Neuron (in vitro differentiated cells): Measurements from ENCODE around the gene MYO1C.
"Not testable (repeated sequence)": the region's sequence is repeated elsewhere in the genome, so short reads cannot be mapped to it uniquely, and the experiment has no call there.

ENCODE experiments used
- H2AFZ ChIP-seq: one replicate; pipeline ENCODE4 v1.6.1; 2013; ENCODE audit warnings: low read depth, mild to moderate bottlenecking, inconsistent platforms, low read length, moderate library complexity
- H3K27me3 ChIP-seq: one replicate; pipeline ENCODE4 v1.6.1; 2013; ENCODE audit warnings: low read length; ENCODE audit not compliant: insufficient read depth
- H3K36me3 ChIP-seq: one replicate; pipeline ENCODE4 v1.6.1; 2013; ENCODE audit warnings: low read length; ENCODE audit not compliant: insufficient read depth
- H3K4me1 ChIP-seq: one replicate; pipeline ENCODE4 v1.6.1; 2013; ENCODE audit warnings: low read length; ENCODE audit not compliant: insufficient read depth
- H3K4me3 ChIP-seq: 2 replicates; pipeline ENCODE4 v1.5.1; 2013; ENCODE audit warnings: mild to moderate bottlenecking, low read length, moderate library complexity
- H3K9me3 ChIP-seq: one replicate; pipeline ENCODE4 v1.6.1; 2013; ENCODE audit warnings: low read length

The MYO1C gene

GRCh38 chr17:1460233-1460632 lies 32.3 kb downstream of the MYO1C start:
- H2AFZ ChIP-seq = no peak overlapping the region
- no peaks in the 10 kb centered on the region for H3K36me3 ChIP-seq
- no peaks in the 10 kb centered on the region for H3K9me3 ChIP-seq
- H3K27me3 ChIP-seq = no peaks in the 10 kb centered on the region
- H3K4me1 ChIP-seq = no peaks in the 10 kb centered on the region
- no peak overlapping the region for H3K4me3 ChIP-seq

GRCh38 chr17:1455797-1456599 lies 36.5 kb downstream of the MYO1C start, which contains the start of gene CRK:
Gene CRK (minus strand): TSS chr17:1456232. CDS start chr17:1456117, 115 bp downstream.
- no peaks in the 10 kb centered on the region for H3K27me3 ChIP-seq
- peaks cover 2% of the 10 kb centered on the region for H3K9me3 ChIP-seq
- peak within 1 kb of the TSS; percentile 99 for H3K4me3 ChIP-seq
- H3K36me3 ChIP-seq = peaks cover 15% of the 10 kb centered on the region
- H2AFZ ChIP-seq = peak within 1 kb of the TSS; percentile 74
- H3K4me1 ChIP-seq = peaks cover 10% of the 10 kb centered on the region

GRCh38 chr17:1455291-1455796 lies 37.1 kb downstream of the MYO1C start:
- no peaks in the 10 kb centered on the region for H3K27me3 ChIP-seq
- H3K36me3 ChIP-seq = peaks cover 15% of the 10 kb centered on the region
- H3K4me3 ChIP-seq = peak overlapping the region; percentile 99
- H2AFZ ChIP-seq = peak overlapping the region; percentile 59
- peaks cover 2% of the 10 kb centered on the region for H3K9me3 ChIP-seq
- peaks cover 10% of the 10 kb centered on the region for H3K4me1 ChIP-seq

DNA sequence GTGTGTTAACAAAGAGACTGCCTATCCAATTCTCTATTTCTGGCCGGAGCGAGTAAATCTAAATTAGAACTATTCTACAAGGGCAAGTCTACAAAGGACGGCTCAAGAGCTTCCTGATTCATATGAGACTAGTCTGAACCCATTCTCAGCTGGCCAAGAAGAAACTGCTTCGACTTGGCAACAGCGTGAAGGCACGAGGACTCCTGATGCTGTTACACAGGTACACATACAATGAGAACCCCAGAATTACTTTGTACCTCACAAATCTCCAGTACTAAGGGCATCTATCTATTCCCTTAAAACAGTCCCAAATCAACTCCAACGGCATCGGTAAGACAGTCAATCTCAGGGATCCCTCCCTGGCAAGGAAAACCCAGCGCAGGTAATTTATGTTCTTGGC lies 37.9 kb downstream of the MYO1C start:
- Histone ChIP-seq H3K4me1 (peaks cover 10% of the 10 kb centered on the region), H3K9me3 (peaks cover 2% of the 10 kb centered on the region), H3K4me3 (peak overlapping the region; percentile 99), H3K27me3 (no peaks in the 10 kb centered on the region), H3K36me3 (peaks cover 15% of the 10 kb centered on the region), H2AFZ (no peak overlapping the region)

DNA sequence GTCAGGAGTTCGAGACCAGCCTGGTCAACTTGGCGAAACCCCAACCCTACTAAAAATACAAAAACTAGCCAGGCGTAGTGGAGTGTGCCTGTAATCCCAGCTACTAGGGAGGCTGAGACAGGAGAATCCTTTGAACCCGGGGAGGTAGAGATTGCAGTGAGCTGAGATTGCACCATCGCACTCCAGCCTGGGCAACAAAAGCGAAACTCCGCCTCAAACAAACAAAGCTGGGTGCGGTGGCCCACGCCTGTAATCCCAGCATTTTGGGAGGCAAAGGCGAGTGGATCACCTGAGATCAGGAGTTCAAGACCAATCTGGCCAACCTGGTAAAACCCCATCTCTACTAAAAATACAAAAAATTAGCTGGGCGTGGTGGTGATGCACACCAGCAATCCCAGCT lies 38.8 kb downstream of the MYO1C start:
- not testable (repeated sequence) for H3K4me3 ChIP-seq, H3K9me3 ChIP-seq

DNA sequence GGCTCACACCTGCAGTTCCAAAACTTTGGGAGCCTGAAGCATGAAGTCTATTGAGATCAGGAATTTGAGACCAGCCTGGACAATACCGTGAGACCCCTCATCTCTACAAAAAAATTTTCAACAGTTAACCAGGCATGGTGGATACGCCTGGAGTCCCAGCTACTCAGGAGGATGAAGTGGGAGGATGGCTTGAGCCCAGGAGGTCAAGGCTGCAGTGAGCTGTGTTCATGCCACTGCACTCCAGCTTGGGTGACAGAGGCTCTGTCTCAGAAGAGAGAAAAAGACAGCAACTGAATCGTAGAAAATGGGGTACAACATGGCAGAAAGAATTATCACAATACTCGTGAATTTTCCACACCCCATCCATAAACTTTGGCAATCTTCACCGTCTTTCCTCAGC lies 39.6 kb downstream of the MYO1C start:
- Histone ChIP-seq H3K36me3 (peaks cover 18% of the 10 kb centered on the region), H3K4me1 (peaks cover 10% of the 10 kb centered on the region), H3K9me3 (peaks cover 5% of the 10 kb centered on the region), H2AFZ (no peak overlapping the region), H3K27me3 (no peaks in the 10 kb centered on the region), H3K4me3 (no peak overlapping the region)

More for the DNA sequence above, 38.8 kb downstream of the MYO1C start:
- Histone ChIP-seq H3K4me1 (peaks cover 10% of the 10 kb centered on the region), H3K36me3 (peaks cover 18% of the 10 kb centered on the region)
- not testable (repeated sequence) for H2AFZ ChIP-seq, H3K27me3 ChIP-seq

DNA sequence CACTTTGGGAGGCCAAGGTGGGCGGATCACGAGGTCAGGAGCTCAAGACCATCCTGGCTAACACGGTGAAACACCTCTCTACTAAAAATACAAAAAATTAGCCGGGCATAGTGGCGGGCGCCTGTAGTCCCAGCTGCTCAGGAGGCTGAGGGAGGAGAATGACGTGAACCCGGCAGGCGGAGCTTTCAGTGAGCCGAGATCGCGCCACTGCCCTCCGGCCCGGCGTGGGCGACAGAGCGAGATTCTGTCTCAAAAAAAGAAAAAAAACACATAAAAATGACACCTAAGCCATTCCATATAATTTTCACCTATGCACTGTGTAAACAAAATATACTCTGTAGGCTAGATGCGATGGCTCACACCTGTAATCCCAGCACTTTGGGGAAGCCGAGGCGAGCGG lies 42.2 kb downstream of the MYO1C start:
- H3K9me3 ChIP-seq, H2AFZ ChIP-seq: not testable (repeated sequence)
- peaks cover 20% of the 10 kb centered on the region for H3K36me3 ChIP-seq

GRCh38 chr17:1449412-1449967 lies 43.0 kb downstream of the MYO1C start:
- Histone ChIP-seq H3K9me3 (peaks cover 9% of the 10 kb centered on the region), H3K27me3 (no peaks in the 10 kb centered on the region), H2AFZ (no peak overlapping the region), H3K36me3 (peaks cover 17% of the 10 kb centered on the region), H3K4me1 (peaks cover 5% of the 10 kb centered on the region), H3K4me3 (no peak overlapping the region)

More for the DNA sequence above, 42.2 kb downstream of the MYO1C start:
- H3K4me1 ChIP-seq = peaks cover 10% of the 10 kb centered on the region
- not testable (repeated sequence) for H3K4me3 ChIP-seq, H3K27me3 ChIP-seq

GRCh38 chr17:1447052-1447451 lies 45.4 kb downstream of the MYO1C start:
- Histone ChIP-seq H3K9me3 (peaks cover 9% of the 10 kb centered on the region), H3K4me1 (no peaks in the 10 kb centered on the region), H2AFZ (no peak overlapping the region), H3K27me3 (no peaks in the 10 kb centered on the region), H3K4me3 (no peak overlapping the region), H3K36me3 (peaks cover 5% of the 10 kb centered on the region)

- Histone ChIP-seq H3K9me3 (peaks cover 7% of the 10 kb centered on the region), H3K4me3 (no peak overlapping the region), H2AFZ (no peak overlapping the region), H3K4me1 (no peaks in the 10 kb centered on the region), H3K27me3 (no peaks in the 10 kb centered on the region), H3K36me3 (peaks cover 6% of the 10 kb centered on the region)
Measured at GRCh38 chr17:1446201-1446600, 46.3 kb downstream of the MYO1C start.

- H3K9me3 ChIP-seq, H2AFZ ChIP-seq, H3K27me3 ChIP-seq, H3K4me1 ChIP-seq, H3K36me3 ChIP-seq, H3K4me3 ChIP-seq: not testable (repeated sequence)
Measured at GRCh38 chr17:1445695-1446094, 46.8 kb downstream of the MYO1C start.

- H3K27me3 ChIP-seq, H3K36me3 ChIP-seq, H2AFZ ChIP-seq, H3K4me3 ChIP-seq, H3K4me1 ChIP-seq, H3K9me3 ChIP-seq: not testable (repeated sequence)
Measured at GRCh38 chr17:1442721-1443120, 49.8 kb downstream of the MYO1C start.

GRCh38 chr17:1442187-1442586 lies 50.3 kb downstream of the MYO1C start:
- peaks cover 4% of the 10 kb centered on the region for H3K9me3 ChIP-seq
- H3K4me1 ChIP-seq = no peaks in the 10 kb centered on the region
- H3K4me3 ChIP-seq = no peak overlapping the region
- no peaks in the 10 kb centered on the region for H3K27me3 ChIP-seq
- peaks cover 8% of the 10 kb centered on the region for H3K36me3 ChIP-seq
- no peak overlapping the region for H2AFZ ChIP-seq
